CD4-positive, CD25-positive, alpha-beta regulatory T cell (primary cell): ENCODE measurements around the gene CHERP. TPM values are rescaled to one million over a fixed set of nuclear protein-coding genes. Genes with fewer than 3 reads are reported as not detected.
"Not testable (repeated sequence)": the region's sequence is repeated elsewhere in the genome, so short reads cannot be mapped to it uniquely, and the experiment has no call there.

Experiments used
- ATAC-seq, 2 donors: fragments of 150-1000 bp; cut with Tn5 transposase; one replicate each; pipeline ENCODE4 v1.10.0; 2021; ENCODE audit warnings: low read depth in 2 of 2, moderate number of reproducible peaks in 2 of 2, moderate library complexity in 1 of 2
- DNase-seq, 3 donors: peaks; one replicate each; pipeline versions ENCODE4 v3.0.0 to v3.0.0-alpha.2; 2012 to 2022; ENCODE audit warnings: mixed read lengths in 1 of 3
- H3K27ac ChIP-seq: one replicate; pipeline ENCODE4 v1.7.0; 2013; ENCODE audit warnings: mild to moderate bottlenecking, low read length; ENCODE audit not compliant: insufficient read depth, poor library complexity, severe bottlenecking
- H3K27me3 ChIP-seq: one replicate; pipeline ENCODE4 v1.7.0; 2013; ENCODE audit warnings: low read length; ENCODE audit not compliant: control insufficient read depth, insufficient read depth
- H3K36me3 ChIP-seq: one replicate; pipeline ENCODE4 v1.7.0; 2013; ENCODE audit warnings: mild to moderate bottlenecking, low read length, moderate library complexity; ENCODE audit not compliant: control insufficient read depth, insufficient read depth
- H3K4me1 ChIP-seq: 2 replicates; pipeline ENCODE4 v1.7.0; 2013; ENCODE audit warnings: mild to moderate bottlenecking, low read length; ENCODE audit not compliant: insufficient read depth, control insufficient read depth, poor library complexity, severe bottlenecking
- H3K4me3 ChIP-seq: one replicate; pipeline ENCODE4 v1.7.0; 2013; ENCODE audit warnings: low read depth, mild to moderate bottlenecking, low read length, moderate library complexity
- H3K9me3 ChIP-seq, 2 experiments: 1 replicate in 1 of 2; 2 replicates in 1 of 2; pipeline ENCODE4 v1.7.0; 2013; ENCODE audit warnings: low read length in 2 of 2, mild to moderate bottlenecking in 1 of 2, moderate library complexity in 1 of 2; ENCODE audit not compliant: control insufficient read depth in 2 of 2
- H3K27ac Mint-ChIP-seq, 3 donors: one replicate each; pipeline ENCODE4 v1.8.0; 2020 to 2022; ENCODE audit warnings: mild to moderate bottlenecking in 3 of 3, mixed read lengths in 3 of 3, moderate library complexity in 2 of 3
- H3K27me3 Mint-ChIP-seq: one replicate; pipeline ENCODE4 v1.8.0; 2022; ENCODE audit warnings: mild to moderate bottlenecking, mixed read lengths
- H3K36me3 Mint-ChIP-seq: one replicate; pipeline ENCODE4 v1.8.0; 2020; ENCODE audit warnings: mixed read lengths
- H3K4me1 Mint-ChIP-seq, 4 donors: one replicate each; pipeline ENCODE4 v1.8.0; 2020 to 2022; ENCODE audit warnings: mixed read lengths in 4 of 4, mild to moderate bottlenecking in 1 of 4
- H3K4me3 Mint-ChIP-seq, 4 donors: one replicate each; pipeline ENCODE4 v1.8.0; 2020 to 2022; ENCODE audit warnings: mild to moderate bottlenecking in 4 of 4, mixed read lengths in 4 of 4, moderate library complexity in 3 of 4
- H3K9me3 Mint-ChIP-seq, 7 donors: one replicate each; pipeline ENCODE4 v1.8.0; 2020 to 2022; ENCODE audit warnings: mixed read lengths in 7 of 7, mild to moderate bottlenecking in 3 of 7, moderate library complexity in 2 of 7
- polyA plus RNA-seq, 4 donors: library from polyadenylated mRNA; unstranded; fragments of 300-500 nt; fragmentation: Illumina TruSeq; gene quantifications; one replicate each; pipeline ENCODE4 v1.2.3, GENCODE V29; 2021
- total RNA-seq: library from RNA; stranded (reverse); gene quantifications from one replicate; pipeline ENCODE4 v1.2.3, GENCODE V29; 2022

CHERP gene
- total and polyA plus RNA-seq, 5 donors from 2014 or later, result 4.8 to 57.2 (median 9.6) TPM

GRCh38 chr19:16564842-16565241 lies 22.6 kb upstream of the CHERP start:
- Histone ChIP-seq H3K27ac (peak overlapping the region; percentile 92), H3K36me3 (peaks cover 40% of the 10 kb centered on the region), H3K4me3 (no peak overlapping the region), H3K27me3 (no peaks in the 10 kb centered on the region), H3K9me3 (no peaks in the 10 kb centered on the region), H3K4me1 (peaks cover 34% of the 10 kb centered on the region)
- no peak for DNase-seq
- no peaks in the 10 kb centered on the region for H3K9me3 Mint-ChIP-seq
- peaks cover 40% of the 10 kb centered on the region for H3K36me3 Mint-ChIP-seq
- H3K27ac Mint-ChIP-seq, result peak overlapping the region; percentile 63 to 98 (median 86)
- peaks cover 6 to 55% (median 22%) of the 10 kb centered on the region in 4 donors for H3K4me1 Mint-ChIP-seq
- ATAC-seq, result no peak
- peak overlapping the region in 2 of 4 donors; percentile 31 to 44 for H3K4me3 Mint-ChIP-seq
- no peaks in the 10 kb centered on the region for H3K27me3 Mint-ChIP-seq

- ATAC-seq (no peak), DNase-seq (no peak)
- Mint-ChIP-seq H3K4me1 (peaks cover 6 to 34% (median 16%) of the 10 kb centered on the region in 4 donors), H3K36me3 (peaks cover 41% of the 10 kb centered on the region), H3K9me3 (no peaks in the 10 kb centered on the region), H3K4me3 (no peak overlapping the region), H3K27ac (no peak overlapping the region), H3K27me3 (no peaks in the 10 kb centered on the region)
- Histone ChIP-seq H3K27ac (no peak overlapping the region), H3K4me1 (peaks cover 23% of the 10 kb centered on the region), H3K27me3 (no peaks in the 10 kb centered on the region), H3K9me3 (no peaks in the 10 kb centered on the region), H3K36me3 (peaks cover 45% of the 10 kb centered on the region), H3K4me3 (no peak overlapping the region)
These were observed 20.4 kb upstream of the CHERP start for GRCh38 chr19:16562608-16563025.

- no peak overlapping the region for H3K4me3 ChIP-seq
- Mint-ChIP-seq H3K27me3 (no peaks in the 10 kb centered on the region), H3K4me1 (peaks cover 4 to 24% (median 14%) of the 10 kb centered on the region in 4 donors), H3K4me3 (no peak overlapping the region), H3K36me3 (peaks cover 38% of the 10 kb centered on the region), H3K27ac (peak overlapping the region in 2 of 3 donors; percentile 31 to 74), H3K9me3 (no peaks in the 10 kb centered on the region)
- no peaks in the 10 kb centered on the region for H3K9me3 ChIP-seq
- ATAC-seq (no peak), DNase-seq (no peak)
- H3K27me3 ChIP-seq, result no peaks in the 10 kb centered on the region
- H3K27ac ChIP-seq, result no peak overlapping the region
- peaks cover 42% of the 10 kb centered on the region for H3K36me3 ChIP-seq
- H3K4me1 ChIP-seq, result peaks cover 11% of the 10 kb centered on the region
These were observed 19.1 kb upstream of the CHERP start for GRCh38 chr19:16561382-16561781.

DNA sequence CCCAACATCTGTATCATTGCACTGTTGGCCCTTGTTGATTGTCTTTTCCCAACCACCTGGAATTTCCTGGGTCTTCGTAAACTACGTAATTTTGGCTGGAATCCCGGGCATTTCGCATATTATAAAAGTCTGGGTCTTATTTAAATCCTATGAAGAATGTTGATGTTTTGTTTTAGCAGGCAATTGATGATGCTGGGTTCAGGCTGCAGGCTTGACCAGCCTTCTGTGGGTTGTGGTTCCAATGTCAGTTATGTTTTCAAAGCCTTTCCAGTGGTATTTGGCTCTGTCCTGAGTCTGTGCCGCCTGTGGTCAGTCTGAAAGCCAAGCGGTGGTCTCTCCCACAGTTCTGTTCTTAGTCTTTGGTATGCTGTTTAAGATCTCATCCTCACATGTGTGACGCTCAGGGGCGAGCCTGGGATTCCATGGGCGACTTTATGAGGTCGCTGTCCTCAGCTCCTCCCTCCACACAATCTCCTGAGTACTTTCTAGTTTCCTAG lies 17.6 kb upstream of the CHERP start:
- H3K27me3 Mint-ChIP-seq, result no peaks in the 10 kb centered on the region
- H3K9me3 Mint-ChIP-seq, result no peaks in the 10 kb centered on the region
- ATAC-seq (no peak), DNase-seq (no peak)
- H3K36me3 Mint-ChIP-seq, result peaks cover 33% of the 10 kb centered on the region
- peak overlapping the region in 1 of 3 donors; percentile 80 for H3K27ac Mint-ChIP-seq
- H3K4me3 ChIP-seq, result no peak overlapping the region
- H3K9me3 ChIP-seq, result no peaks in the 10 kb centered on the region
- no peaks in the 10 kb centered on the region for H3K4me1 ChIP-seq
- H3K27me3 ChIP-seq, result no peaks in the 10 kb centered on the region
- H3K4me1 Mint-ChIP-seq, result peaks cover 0 to 12% (median 7%) of the 10 kb centered on the region in 4 donors
- peaks cover 47% of the 10 kb centered on the region for H3K36me3 ChIP-seq
- no peak overlapping the region for H3K27ac ChIP-seq
- no peak overlapping the region for H3K4me3 Mint-ChIP-seq

DNA sequence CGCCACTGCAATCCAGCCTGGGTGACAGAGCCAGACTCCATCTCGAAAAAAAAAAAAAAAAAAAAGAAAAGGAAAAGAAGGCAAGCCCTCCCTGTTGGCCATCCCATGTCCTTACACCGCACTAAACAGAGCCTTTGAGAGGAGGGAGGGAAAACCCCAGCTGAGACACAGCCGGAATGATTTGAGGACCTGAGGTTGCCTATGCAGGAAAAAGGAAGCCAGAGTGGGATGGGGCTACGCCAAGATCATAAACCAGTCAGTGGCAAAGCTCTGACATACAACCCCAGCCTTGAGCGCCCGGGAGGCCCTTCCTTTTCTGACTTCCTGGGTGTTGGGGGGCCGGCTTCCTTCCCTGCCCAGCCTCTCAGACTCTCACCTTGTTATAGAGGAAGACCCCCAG lies 12.5 kb upstream of the CHERP start:
- H3K36me3 Mint-ChIP-seq, result peaks cover 20% of the 10 kb centered on the region
- Histone ChIP-seq H3K36me3 (peaks cover 43% of the 10 kb centered on the region), H3K27ac (no peak overlapping the region), H3K4me1 (no peaks in the 10 kb centered on the region), H3K4me3 (no peak overlapping the region), H3K27me3 (no peaks in the 10 kb centered on the region), H3K9me3 (no peaks in the 10 kb centered on the region)
- H3K27me3 Mint-ChIP-seq, result no peaks in the 10 kb centered on the region
- DNase-seq (no peak), ATAC-seq (no peak)
- peaks cover 0 to 4% (median 2%) of the 10 kb centered on the region in 4 donors for H3K4me1 Mint-ChIP-seq
- no peak overlapping the region for H3K27ac Mint-ChIP-seq
- no peak overlapping the region for H3K4me3 Mint-ChIP-seq
- no peaks in the 10 kb centered on the region for H3K9me3 Mint-ChIP-seq

DNA sequence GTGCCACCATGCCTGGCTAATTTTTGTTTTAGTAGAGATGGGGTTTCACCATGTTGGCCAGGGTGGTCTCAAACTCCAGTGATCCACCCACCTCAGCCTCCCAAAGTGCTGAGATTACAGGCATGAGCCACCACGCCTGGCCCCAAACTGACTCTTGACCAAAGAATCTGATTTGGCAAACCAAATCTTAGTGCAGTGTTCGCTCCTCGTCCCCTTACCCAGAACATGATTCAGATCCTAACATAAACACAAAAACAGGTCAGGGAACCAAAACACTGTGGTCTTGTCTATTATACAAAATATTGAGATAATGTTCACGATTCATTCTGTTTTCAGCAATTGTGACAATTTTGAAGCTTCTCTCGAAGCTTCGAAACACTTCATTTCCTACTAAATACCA lies 9.7 kb upstream of the CHERP start:
- not testable (repeated sequence) for H3K4me3 Mint-ChIP-seq, H3K4me1 Mint-ChIP-seq, H3K9me3 Mint-ChIP-seq, H3K4me1 ChIP-seq, H3K27me3 Mint-ChIP-seq, DNase-seq, H3K27me3 ChIP-seq, H3K9me3 ChIP-seq, H3K4me3 ChIP-seq, ATAC-seq, H3K27ac ChIP-seq
- H3K27ac Mint-ChIP-seq, result peak overlapping the region in 2 of 3 donors; percentile 38 to 55
- H3K36me3 ChIP-seq, result peaks cover 36% of the 10 kb centered on the region
- peaks cover 16% of the 10 kb centered on the region for H3K36me3 Mint-ChIP-seq

- Histone ChIP-seq H3K36me3 (peaks cover 24% of the 10 kb centered on the region), H3K27me3 (no peaks in the 10 kb centered on the region), H3K4me3 (no peak overlapping the region), H3K4me1 (peaks cover 18% of the 10 kb centered on the region), H3K27ac (no peak overlapping the region), H3K9me3 (no peaks in the 10 kb centered on the region)
- peaks cover 16% of the 10 kb centered on the region for H3K36me3 Mint-ChIP-seq
- DNase-seq, result no peak
- no peaks in the 10 kb centered on the region for H3K27me3 Mint-ChIP-seq
- H3K9me3 Mint-ChIP-seq, result no peaks in the 10 kb centered on the region
- no peak overlapping the region for H3K4me3 Mint-ChIP-seq
- H3K27ac Mint-ChIP-seq, result no peak overlapping the region
- H3K4me1 Mint-ChIP-seq, result peaks cover 5 to 20% (median 10%) of the 10 kb centered on the region in 4 donors
- ATAC-seq, result no peak
These were observed 6.7 kb upstream of the CHERP start for GRCh38 chr19:16548956-16549355.

- Histone ChIP-seq H3K27ac (no peak overlapping the region), H3K36me3 (peaks cover 3% of the 10 kb centered on the region), H3K4me1 (peaks cover 53% of the 10 kb centered on the region), H3K4me3 (no peak overlapping the region), H3K27me3 (no peaks in the 10 kb centered on the region), H3K9me3 (no peaks in the 10 kb centered on the region)
- Mint-ChIP-seq H3K4me3 (peak overlapping the region; percentile 60 to 78 (median 68)), H3K27me3 (no peaks in the 10 kb centered on the region), H3K9me3 (no peaks in the 10 kb centered on the region), H3K27ac (peak overlapping the region in 2 of 3 donors; percentile 74 to 84), H3K36me3 (peaks cover 4% of the 10 kb centered on the region), H3K4me1 (peaks cover 18 to 50% (median 27%) of the 10 kb centered on the region in 4 donors)
- ATAC-seq (no peak), DNase-seq (no peak)
These were observed 2.4 kb upstream of the CHERP start for GRCh38 chr19:16544473-16545231.
